ENCODE data around the gene S100A5.

DNA sequence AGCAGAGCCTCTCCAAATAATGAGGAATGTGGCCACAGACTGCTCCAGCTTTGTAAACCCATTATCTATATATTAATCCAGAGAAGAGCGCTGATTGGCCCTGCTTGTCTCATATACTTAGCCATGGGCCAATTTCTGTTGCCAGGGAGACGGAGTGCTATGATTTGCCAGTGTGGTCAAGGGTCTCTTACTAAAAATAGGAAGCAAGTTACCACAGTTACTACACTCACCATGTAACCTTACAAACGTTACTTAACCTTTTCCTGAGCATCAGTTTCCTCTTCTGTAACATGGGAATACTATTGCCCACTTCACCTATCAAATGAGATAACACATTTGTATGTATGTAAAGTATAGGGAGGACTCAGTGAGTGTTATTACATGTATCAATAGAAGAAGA lies 32.6 kb upstream of the S100A5 start:
- TF ChIP-seq NFRKB (IDR thresholded peaks at IDR 0.05) = no peak
- no peak for TF ChIP-seq ZNF384 (IDR thresholded peaks at IDR 0.05)

Data from HEK293T (cell line).